Trophoblast cell (in vitro differentiated cells and primary cell): Measurements from ENCODE around the gene PPP1R3D.

ENCODE experiments used
- DNase-seq, 2 donors: peaks; one replicate each; pipeline ENCODE4 v3.0.0-alpha.2; 2016
- H2AFZ ChIP-seq: 2 replicates; pipeline ENCODE4 v1.6.1; 2013; ENCODE audit warnings: low read length, moderate library complexity, mild to moderate bottlenecking; ENCODE audit not compliant: insufficient read depth, poor library complexity
- H2AK5ac ChIP-seq: 2 replicates; pipeline ENCODE4 v1.6.1; 2013; ENCODE audit warnings: mild to moderate bottlenecking, low read length
- H2BK120ac ChIP-seq: 2 replicates; pipeline ENCODE4 v1.6.1; 2013; ENCODE audit warnings: low read length, mild to moderate bottlenecking, moderate library complexity; ENCODE audit not compliant: insufficient read depth, poor library complexity
- H2BK12ac ChIP-seq: 2 replicates; pipeline ENCODE4 v1.6.1; 2013; ENCODE audit warnings: mild to moderate bottlenecking, low read length, moderate library complexity
- H2BK5ac ChIP-seq: 2 replicates; pipeline ENCODE4 v1.6.1; 2013; ENCODE audit warnings: low read length, low read depth, moderate library complexity, mild to moderate bottlenecking; ENCODE audit not compliant: poor library complexity
- H3K14ac ChIP-seq: 2 replicates; pipeline ENCODE4 v1.6.1; 2013; ENCODE audit warnings: mild to moderate bottlenecking, low read length
- H3K18ac ChIP-seq: 2 replicates; pipeline ENCODE4 v1.6.1; 2013; ENCODE audit warnings: mild to moderate bottlenecking, low read length
- H3K23ac ChIP-seq: 2 replicates; pipeline ENCODE4 v1.6.1; 2013; ENCODE audit warnings: low read length
- H3K27ac ChIP-seq: 2 replicates; pipeline ENCODE4 v1.5.1; 2013; ENCODE audit warnings: low read depth, mild to moderate bottlenecking, inconsistent platforms, low read length, moderate library complexity
- H3K27me3 ChIP-seq: 2 replicates; pipeline ENCODE4 v1.6.1; 2013; ENCODE audit warnings: inconsistent platforms, mild to moderate bottlenecking, low read length, moderate library complexity; ENCODE audit not compliant: insufficient read depth
- H3K36me3 ChIP-seq, 2 experiments: 1 replicate in 1 of 2; 2 replicates in 1 of 2; pipeline ENCODE4 v1.6.1; 2013; ENCODE audit warnings: low read length in 2 of 2, mild to moderate bottlenecking in 2 of 2, moderate library complexity in 1 of 2; ENCODE audit not compliant: insufficient read depth in 2 of 2, control insufficient read depth in 1 of 2
- H3K4ac ChIP-seq: 2 replicates; pipeline ENCODE4 v1.6.1; 2013; ENCODE audit warnings: low read depth, mild to moderate bottlenecking, low read length, moderate library complexity
- H3K4me1 ChIP-seq, 2 experiments: 1 replicate in 1 of 2; 2 replicates in 1 of 2; pipeline ENCODE4 v1.6.1; 2013; ENCODE audit warnings: low read length in 2 of 2, mild to moderate bottlenecking in 2 of 2, moderate library complexity in 1 of 2; ENCODE audit not compliant: insufficient read depth in 2 of 2, control insufficient read depth in 1 of 2
- H3K4me2 ChIP-seq: 2 replicates; pipeline ENCODE4 v1.6.1; 2013; ENCODE audit warnings: inconsistent platforms, mild to moderate bottlenecking, low read length, moderate library complexity
- H3K4me3 ChIP-seq: 2 replicates; pipeline ENCODE4 v1.5.1; 2013; ENCODE audit warnings: mild to moderate bottlenecking, low read depth, low read length, inconsistent platforms
- H3K79me1 ChIP-seq: one replicate; pipeline ENCODE4 v1.6.1; 2013; ENCODE audit warnings: low read length
- H3K79me2 ChIP-seq: 2 replicates; pipeline ENCODE4 v1.6.1; 2013; ENCODE audit warnings: low read length, mild to moderate bottlenecking; ENCODE audit not compliant: control insufficient read depth, insufficient read depth, poor library complexity
- H3K9ac ChIP-seq: 2 replicates; pipeline ENCODE4 v1.6.1; 2013; ENCODE audit warnings: mild to moderate bottlenecking, low read length
- H3K9me3 ChIP-seq: 2 replicates; pipeline ENCODE4 v1.6.1; 2013; ENCODE audit warnings: low read depth, mild to moderate bottlenecking, control low read depth, inconsistent platforms, low read length; ENCODE audit not compliant: insufficient read depth
- H4K12ac ChIP-seq: 2 replicates; pipeline ENCODE4 v1.6.1; 2013; ENCODE audit warnings: low read depth, mild to moderate bottlenecking, low read length, moderate library complexity
- H4K8ac ChIP-seq: 2 replicates; pipeline ENCODE4 v1.6.1; 2013; ENCODE audit warnings: low read depth, mild to moderate bottlenecking, low read length, moderate library complexity
- H4K91ac ChIP-seq: one replicate; pipeline ENCODE4 v1.6.1; 2013; ENCODE audit warnings: low read depth, mild to moderate bottlenecking, low read length, moderate library complexity
- WGBS: extraction: QIAGEN DNeasy Blood & Tissue Kit; methylation state at CpG from one replicate; pipeline ENCODE4 v1.1.7; 2013; ENCODE audit warnings: missing lambda C conversion rate; ENCODE audit not compliant: insufficient read length, insufficient coverage; ENCODE audit errors: extremely low coverage; 5-methylcytosine and 5-hydroxymethylcytosine counted together

Gene PPP1R3D

DNA sequence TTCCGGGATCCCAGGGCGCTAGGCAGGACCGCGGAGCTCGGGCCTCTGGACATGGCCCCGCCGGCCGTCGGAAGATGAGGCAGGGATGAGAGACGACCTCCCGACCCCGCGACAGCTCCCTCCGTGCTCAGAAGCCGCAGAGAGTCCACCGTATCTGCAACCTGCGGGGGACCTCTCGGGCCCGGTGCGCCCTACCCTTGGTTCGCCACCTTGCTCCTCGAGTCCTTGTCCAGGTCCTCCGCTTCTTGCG is 301 bp downstream of the PPP1R3D start:
- H4K91ac ChIP-seq = peak overlapping the region; percentile 61
- peaks cover 5% of the 10 kb centered on the region for H3K79me2 ChIP-seq
- H2BK12ac ChIP-seq = no peak overlapping the region
- no peak overlapping the region for H2AK5ac ChIP-seq
- peak overlapping the region; percentile 47 for H2BK5ac ChIP-seq
- peaks cover 11 to 12% of the 10 kb centered on the region in 2 experiments for H3K4me1 ChIP-seq
- H3K4me3 ChIP-seq = peak overlapping the region; percentile 78
- no CpG with 5 or more reads among the region's 24 CpGs for WGBS
- H2BK120ac ChIP-seq = peak overlapping the region; percentile 14
- H3K27ac ChIP-seq = peak overlapping the region; percentile 64
- H3K4me2 ChIP-seq = peak overlapping the region; percentile 98
- DNase-seq = peak in 1 of 2 donors; percentile 36
- peak overlapping the region; percentile 89 for H2AFZ ChIP-seq
- H4K8ac ChIP-seq = peak overlapping the region; percentile 80
- no peak overlapping the region for H3K23ac ChIP-seq
- H3K18ac ChIP-seq = peak overlapping the region; percentile 26
- no peaks in the 10 kb centered on the region for H3K27me3 ChIP-seq
- peak overlapping the region; percentile 53 for H3K4ac ChIP-seq
- peak overlapping the region; percentile 85 for H3K9ac ChIP-seq
- H3K36me3 ChIP-seq = peaks cover 3 to 9% of the 10 kb centered on the region in 2 experiments
- H3K79me1 ChIP-seq = peaks cover 13% of the 10 kb centered on the region
- peak overlapping the region; percentile 73 for H3K14ac ChIP-seq
- peaks cover 4% of the 10 kb centered on the region for H3K9me3 ChIP-seq
- peak overlapping the region; percentile 68 for H4K12ac ChIP-seq

DNA sequence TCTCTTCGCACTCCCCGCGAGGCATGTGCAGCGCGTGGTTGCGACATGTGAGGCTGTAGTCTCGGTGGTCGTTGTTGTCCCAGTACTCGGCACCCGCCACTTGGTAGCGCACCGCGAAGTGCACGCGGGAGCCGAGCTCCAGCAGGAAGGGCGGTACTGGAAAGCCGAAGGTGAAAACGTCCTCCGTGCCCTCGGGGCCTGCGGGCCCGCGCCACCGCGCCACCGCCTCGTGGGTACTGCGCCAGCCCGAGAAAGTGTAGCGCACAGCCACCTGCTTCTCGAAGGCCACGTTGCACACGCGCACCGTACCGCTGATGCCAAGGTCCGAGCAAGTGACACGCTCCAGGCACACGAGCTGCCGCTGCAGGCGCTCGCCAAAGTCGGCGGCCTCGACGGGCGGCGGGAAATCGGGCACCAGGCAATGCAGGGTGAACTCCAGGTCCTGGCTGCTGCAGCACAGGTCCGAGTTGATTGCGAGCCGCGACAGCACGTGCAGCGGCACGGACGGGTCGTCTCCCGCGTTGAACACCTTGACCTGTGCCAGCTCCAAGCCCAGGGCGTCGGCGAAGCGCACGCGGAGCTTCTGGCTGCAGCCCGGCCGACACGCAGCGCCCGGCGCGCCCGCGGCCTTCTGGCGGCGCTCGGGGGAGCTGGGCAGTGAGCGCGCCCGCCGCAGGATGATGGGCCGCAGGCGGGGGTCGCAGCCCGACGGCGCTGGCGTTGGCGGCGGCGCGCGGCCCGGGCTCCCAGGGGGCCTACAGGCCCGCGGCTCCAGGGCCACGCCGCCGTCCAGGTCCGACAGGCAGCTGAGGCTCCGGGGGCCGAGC is 840 bp downstream of the PPP1R3D start:
- Histone ChIP-seq H2AK5ac (peak overlapping the region; percentile 11), H3K18ac (peak overlapping the region; percentile 26), H3K9me3 (peaks cover 4% of the 10 kb centered on the region), H3K4me1 (peaks cover 12% of the 10 kb centered on the region in 2 experiments), H4K91ac (peak overlapping the region; percentile 61), H2AFZ (peak overlapping the region; percentile 89), H2BK120ac (peak overlapping the region; percentile 14), H3K14ac (peak overlapping the region; percentile 73), H3K36me3 (peaks cover under 1 to 5% of the 10 kb centered on the region in 2 experiments), H3K9ac (peak overlapping the region; percentile 85), H4K12ac (no peak overlapping the region), H2BK12ac (no peak overlapping the region), H3K23ac (no peak overlapping the region), H3K4me3 (peak overlapping the region; percentile 78), H2BK5ac (no peak overlapping the region), H4K8ac (peak overlapping the region; percentile 80), H3K27me3 (no peaks in the 10 kb centered on the region), H3K4ac (peak overlapping the region; percentile 53), H3K79me1 (peaks cover 13% of the 10 kb centered on the region), H3K4me2 (peak overlapping the region; percentile 98), H3K79me2 (peaks cover 5% of the 10 kb centered on the region), H3K27ac (peak overlapping the region; percentile 64)
- no CpG with 5 or more reads among the region's 104 CpGs for WGBS
- no peak for DNase-seq

DNA sequence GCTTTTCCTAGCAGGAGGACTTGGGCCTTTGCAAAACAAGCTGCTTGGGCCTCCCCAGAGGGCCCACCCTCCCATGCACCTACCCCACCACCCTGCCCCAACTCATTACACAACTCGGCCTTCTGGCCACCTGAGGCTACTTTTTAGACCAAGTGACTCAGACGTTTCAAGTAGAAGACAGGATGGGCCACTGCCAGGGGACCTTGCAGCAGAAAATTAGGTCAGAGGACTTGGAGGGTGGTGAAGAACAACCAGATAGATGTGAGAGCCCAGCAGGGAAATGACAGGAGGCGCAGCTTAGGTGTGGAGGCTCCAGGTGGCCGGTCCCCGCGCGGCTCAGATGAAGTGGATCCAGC is 1.4 kb downstream of the PPP1R3D start:
- H4K12ac ChIP-seq = no peak overlapping the region
- H3K4ac ChIP-seq = no peak overlapping the region
- no peak overlapping the region for H2AK5ac ChIP-seq
- H2BK12ac ChIP-seq = no peak overlapping the region
- H3K36me3 ChIP-seq = no peaks in the 10 kb centered on the region
- no peak overlapping the region for H3K18ac ChIP-seq
- no peak overlapping the region for H3K4me3 ChIP-seq
- DNase-seq = peak; percentile 67 to 80
- no peak overlapping the region for H3K14ac ChIP-seq
- peaks cover 4% of the 10 kb centered on the region for H3K9me3 ChIP-seq
- H2AFZ ChIP-seq = peak overlapping the region; percentile 89
- WGBS = no CpG with 5 or more reads among the region's 7 CpGs
- H3K79me2 ChIP-seq = peaks cover 8% of the 10 kb centered on the region
- peak overlapping the region; percentile 44 for H3K4me2 ChIP-seq
- no peak overlapping the region for H4K8ac ChIP-seq
- no peak overlapping the region for H3K23ac ChIP-seq
- H3K4me1 ChIP-seq = peaks cover 12 to 15% of the 10 kb centered on the region in 2 experiments
- peaks cover 17% of the 10 kb centered on the region for H3K79me1 ChIP-seq
- H3K27ac ChIP-seq = no peak overlapping the region
- H2BK5ac ChIP-seq = no peak overlapping the region
- no peak overlapping the region for H4K91ac ChIP-seq
- H3K9ac ChIP-seq = no peak overlapping the region
- no peaks in the 10 kb centered on the region for H3K27me3 ChIP-seq
- H2BK120ac ChIP-seq = no peak overlapping the region

DNA sequence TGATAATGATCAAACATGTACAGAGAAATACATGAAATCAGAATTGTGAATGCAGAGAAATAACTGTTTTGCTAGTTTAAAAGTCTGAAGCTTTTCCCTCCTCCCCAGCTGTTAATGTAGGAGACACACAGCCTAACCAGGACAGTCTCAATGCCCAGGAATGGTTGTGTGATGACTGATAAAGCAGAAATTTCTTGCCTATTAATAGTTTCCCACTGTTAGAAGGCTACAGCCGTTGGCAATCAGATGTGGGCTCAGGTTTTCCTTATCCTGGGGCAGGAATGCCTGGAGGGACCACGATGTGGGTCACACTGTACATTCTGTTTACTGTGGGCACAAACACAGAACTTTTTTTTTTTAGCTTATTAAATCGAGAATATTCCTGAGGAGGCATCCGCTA is 1.9 kb downstream of the PPP1R3D start:
- H2BK120ac ChIP-seq = no peak overlapping the region
- H3K4ac ChIP-seq = no peak overlapping the region
- no peaks in the 10 kb centered on the region for H3K27me3 ChIP-seq
- H3K9me3 ChIP-seq = peaks cover 4% of the 10 kb centered on the region
- H4K12ac ChIP-seq = no peak overlapping the region
- H3K36me3 ChIP-seq = no peaks in the 10 kb centered on the region
- no peak overlapping the region for H3K4me3 ChIP-seq
- H4K8ac ChIP-seq = no peak overlapping the region
- H3K4me1 ChIP-seq = peaks cover 12 to 16% of the 10 kb centered on the region in 2 experiments
- no peak overlapping the region for H2BK5ac ChIP-seq
- H2AFZ ChIP-seq = no peak overlapping the region
- peak overlapping the region; percentile 44 for H3K4me2 ChIP-seq
- H3K18ac ChIP-seq = no peak overlapping the region
- H3K23ac ChIP-seq = no peak overlapping the region
- no peak overlapping the region for H2AK5ac ChIP-seq
- DNase-seq = peak; percentile 87 to 91
- H3K79me2 ChIP-seq = peaks cover 8% of the 10 kb centered on the region
- WGBS = no CpG with 5 or more reads among the region's 4 CpGs
- H3K79me1 ChIP-seq = peaks cover 18% of the 10 kb centered on the region
- no peak overlapping the region for H4K91ac ChIP-seq
- H2BK12ac ChIP-seq = no peak overlapping the region
- H3K9ac ChIP-seq = no peak overlapping the region
- no peak overlapping the region for H3K27ac ChIP-seq
- no peak overlapping the region for H3K14ac ChIP-seq
